ENCODE data around the gene TBCK.
"Not testable (repeated sequence)": the region's sequence is repeated elsewhere in the genome, so short reads cannot be mapped to it uniquely, and the experiment has no call there.

Gene TBCK

DNA sequence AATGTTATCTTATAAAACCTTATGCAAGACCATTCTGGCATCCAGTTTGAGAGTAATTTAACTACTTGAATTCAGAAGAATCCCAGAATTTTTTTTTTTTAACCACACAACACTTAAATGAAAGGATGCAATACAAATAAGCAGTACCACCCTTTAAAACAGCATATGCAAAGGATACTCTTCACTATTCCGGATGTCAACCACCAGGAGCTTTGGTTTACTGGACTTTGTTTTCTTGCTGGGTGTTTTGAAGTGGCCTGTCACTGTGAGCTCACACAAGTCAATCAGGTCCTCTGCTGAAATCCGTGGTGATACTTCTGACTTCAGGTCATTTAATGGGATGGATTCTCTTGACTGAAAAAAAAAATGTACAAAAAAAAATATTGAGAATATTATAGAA is 200.0 kb downstream of the TBCK start:
- no peak for DNase-seq (ENCODE audit: low read depth in 3 of 3)

DNA sequence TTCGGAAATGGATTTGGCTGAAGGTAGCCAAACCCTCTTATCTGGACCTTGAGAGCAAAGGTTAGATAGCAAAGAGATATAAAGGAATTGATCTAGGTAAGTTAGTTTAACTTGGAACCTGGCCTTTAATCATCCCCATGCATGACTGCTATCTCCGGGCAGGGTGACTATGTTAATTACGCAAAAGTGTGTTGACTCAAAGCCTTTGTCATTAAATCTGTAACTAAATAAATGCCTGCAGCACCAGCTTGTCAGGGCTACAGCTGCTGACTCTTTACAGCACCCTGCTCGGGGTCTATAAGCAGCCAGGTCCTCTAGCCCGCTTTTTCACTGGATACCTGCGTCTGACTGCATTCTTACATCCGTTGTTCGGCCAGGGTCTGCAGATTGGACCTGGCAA is 201.7 kb downstream of the TBCK start:
- no peak for DNase-seq (ENCODE audit: low read depth in 3 of 3)

DNA sequence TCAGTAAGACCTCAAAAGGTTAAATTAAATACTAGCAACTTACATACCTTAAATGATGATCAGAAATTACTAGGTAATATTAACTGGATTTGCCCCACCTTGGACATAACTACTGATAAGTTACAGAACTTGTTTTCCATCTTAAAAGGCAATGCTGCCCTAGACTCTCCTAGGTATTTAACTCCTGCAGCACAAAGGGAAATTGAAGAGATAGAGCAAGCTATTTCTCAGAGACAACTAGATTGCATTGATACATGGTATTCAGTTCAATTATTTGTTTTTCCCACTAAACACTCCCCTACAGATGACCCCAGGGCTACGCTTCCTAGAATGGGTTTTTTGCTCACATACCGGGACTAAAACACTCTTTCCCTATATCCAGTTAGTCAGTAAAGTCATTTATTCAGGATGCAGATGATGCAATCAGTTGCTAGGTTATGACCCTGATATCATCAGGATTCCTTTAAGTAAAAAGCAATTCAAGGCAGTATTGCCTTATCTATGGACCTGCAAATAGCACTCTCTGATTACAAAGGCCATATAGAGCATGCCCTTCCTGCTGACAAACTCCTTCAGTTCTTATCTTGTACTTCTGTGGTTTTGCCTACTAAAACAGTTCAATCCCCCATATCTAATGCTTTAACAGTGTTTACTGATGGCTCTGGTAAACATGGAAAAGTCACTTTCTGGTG is 204.1 kb downstream of the TBCK start:
- not testable (repeated sequence) for DNase-seq (ENCODE audit: low read depth in 3 of 3)

DNA sequence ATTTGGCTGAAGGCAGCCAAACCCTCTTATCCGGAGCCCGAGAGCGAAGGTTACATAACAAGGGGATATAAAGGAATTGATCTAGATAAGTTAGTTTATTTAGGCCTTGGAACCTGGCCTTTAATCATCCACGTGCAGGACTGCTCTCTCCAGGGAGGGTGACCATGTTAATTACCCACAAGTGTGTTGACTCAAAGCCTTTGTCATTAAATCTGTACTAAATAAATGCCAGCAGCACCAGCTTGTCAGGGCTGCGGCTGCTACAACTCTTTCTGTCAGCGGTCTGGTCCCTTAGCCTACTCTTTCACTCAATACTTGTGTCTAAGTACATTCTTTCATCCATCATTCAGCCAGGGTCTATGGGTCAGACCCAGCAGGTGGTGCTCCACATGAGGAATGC is 206.1 kb downstream of the TBCK start:
- no peak for DNase-seq (ENCODE audit: low read depth in 3 of 3)

DNA sequence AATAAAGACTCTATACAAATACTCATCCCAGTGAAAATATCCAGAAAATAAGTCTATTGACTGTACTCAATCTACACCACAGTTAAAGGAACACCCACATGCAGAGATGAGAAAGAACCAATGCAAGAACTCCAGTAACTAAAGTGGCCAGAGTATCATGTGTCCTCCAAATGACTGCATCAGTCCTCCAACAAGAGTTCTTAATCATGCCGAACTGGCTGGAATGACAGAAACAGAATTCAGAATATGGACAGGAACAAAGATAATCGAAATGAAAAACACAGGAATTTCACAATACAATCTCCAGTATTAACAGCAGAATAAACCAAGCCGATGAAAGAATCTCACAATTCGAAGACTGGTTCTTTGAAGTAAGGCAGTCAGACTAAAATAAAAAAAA is 210.3 kb downstream of the TBCK start:
- no peak for DNase-seq (ENCODE audit: low read depth in 3 of 3)

DNA sequence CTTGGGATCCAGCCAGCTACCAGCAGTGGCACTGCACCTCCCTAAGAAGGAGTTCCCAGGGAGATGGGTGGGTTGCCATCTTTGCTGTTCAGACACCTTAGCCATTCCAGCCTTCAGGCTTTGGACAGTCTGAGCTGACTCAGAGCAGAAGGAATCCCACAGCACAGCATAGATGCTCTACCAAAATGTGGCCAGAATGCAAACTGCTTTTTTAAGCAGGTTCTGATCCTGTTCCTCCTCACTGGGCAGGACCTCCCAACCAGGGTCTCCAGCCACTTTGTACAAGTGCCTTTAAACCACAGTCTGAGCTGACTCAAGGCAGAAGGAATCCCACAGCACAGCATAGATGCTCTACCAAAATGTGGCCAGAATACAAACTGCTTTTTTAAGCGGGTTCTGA is 211.7 kb downstream of the TBCK start:
- no peak for DNase-seq (ENCODE audit: low read depth in 3 of 3)

DNA sequence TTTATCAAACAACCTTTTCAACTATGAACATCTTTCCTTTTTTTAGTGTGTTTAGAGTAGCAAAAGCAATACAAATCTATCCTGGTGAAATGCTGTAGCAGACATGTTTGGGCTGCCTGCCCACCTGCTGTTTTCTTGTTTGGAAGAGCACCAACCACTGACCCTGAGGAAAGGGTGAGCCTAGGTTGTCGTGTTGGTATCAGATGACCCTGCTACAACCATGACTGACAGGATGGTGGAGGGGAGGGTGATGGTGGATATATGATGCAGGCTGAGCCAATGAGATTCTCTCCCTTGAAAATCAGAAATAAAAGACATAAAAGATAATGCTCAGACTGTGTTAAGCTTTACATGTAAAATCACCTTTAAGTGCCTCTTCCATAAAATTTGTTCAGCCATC is 219.6 kb downstream of the TBCK start:
- no peak for DNase-seq (ENCODE audit: low read depth in 3 of 3)

DNA sequence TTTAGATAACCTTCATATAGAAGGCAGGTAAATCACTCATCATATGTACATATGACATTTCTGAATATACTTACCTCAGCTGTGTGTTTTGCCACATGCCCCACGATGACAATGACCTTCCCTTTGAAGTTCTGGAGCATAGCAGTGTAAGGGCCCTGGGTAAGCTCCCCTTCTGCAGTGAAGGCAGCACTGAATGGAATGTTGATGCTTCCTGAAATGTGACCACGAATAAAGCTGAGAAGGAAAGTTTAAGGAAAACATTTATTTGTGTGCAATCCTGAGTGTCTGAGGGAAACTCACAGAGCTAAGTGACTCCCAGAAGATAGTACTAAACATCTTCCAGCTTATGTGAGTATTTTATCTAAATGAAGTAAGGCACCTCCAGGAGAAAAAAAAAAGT is 220.6 kb downstream of the TBCK start:
- DNase-seq (ENCODE audit: low read depth in 3 of 3): no peak

DNA sequence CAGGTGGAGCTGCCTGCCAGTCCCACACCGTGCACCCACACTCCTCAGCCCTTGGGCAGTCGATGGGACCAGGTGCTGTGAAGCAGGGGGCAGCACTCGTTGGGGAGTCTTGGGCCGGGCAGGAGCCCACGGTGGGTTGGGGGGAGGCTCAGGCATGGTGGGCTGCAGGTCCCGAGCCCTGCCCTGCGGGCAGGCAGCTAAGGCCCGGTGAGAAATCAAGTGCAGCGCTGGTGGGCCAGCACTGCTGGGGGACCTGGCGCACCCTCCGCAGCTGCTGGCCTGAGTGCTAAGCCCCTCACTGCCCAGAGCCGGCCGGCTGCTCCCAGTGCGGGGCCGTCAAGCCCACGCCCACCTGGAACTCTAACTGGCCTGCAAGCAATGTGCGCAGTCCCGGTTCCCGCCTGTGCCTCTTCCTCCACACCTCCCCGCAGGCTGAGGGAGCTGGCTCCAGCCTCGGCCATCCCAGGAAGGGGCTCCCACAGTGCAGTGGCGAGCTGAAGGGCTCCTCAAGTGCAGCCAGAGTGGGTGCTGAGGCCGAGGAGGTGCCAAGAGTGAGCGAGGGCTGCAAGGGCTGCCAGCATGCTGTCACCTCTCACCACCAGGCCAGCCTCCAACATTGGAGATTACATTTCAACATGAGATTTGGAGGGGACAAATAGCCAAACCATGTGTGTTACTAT is 223.5 kb downstream of the TBCK start:
- no peak for DNase-seq (ENCODE audit: low read depth in 3 of 3)

DNA sequence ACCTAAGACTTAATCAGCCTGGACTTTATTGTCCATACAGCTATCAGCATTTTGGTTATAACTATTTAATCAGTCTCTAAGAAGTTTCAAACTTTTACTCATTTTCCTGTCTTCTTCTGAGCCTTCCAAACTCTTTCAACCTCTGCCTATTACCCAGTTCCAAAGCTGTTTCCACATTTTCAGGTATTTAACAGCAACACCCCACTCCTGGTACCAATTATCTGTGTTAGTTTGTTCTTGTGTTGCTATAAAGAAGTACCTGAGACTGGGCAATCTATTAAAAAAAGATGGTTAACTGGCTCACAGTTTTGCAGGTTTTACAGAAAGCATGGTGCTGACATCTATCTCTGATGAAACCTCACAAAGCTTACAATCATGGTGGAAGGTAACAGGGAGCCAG is 225.2 kb downstream of the TBCK start:
- DNase-seq (ENCODE audit: low read depth in 3 of 3): no peak

DNA sequence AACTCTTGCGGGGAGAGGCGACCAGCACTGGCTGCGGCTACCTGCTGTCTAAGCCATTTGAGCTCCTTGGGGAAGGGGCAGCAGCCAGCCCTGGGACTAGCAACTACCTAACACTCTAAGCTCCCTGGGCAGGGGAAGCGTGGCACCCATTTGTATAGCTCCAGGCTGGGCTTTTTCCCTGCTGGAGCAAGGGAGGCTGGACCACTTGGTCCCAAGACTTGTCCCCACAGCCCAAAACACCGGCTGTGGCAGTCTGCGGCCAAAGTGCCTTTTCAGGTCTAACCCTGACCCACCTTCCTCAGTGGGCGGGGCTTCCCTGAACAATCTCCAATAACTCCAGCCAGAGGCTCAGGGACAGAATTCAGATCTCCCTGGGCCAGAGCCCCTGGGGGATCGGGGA is 232.9 kb downstream of the TBCK start:
- no peak for DNase-seq (ENCODE audit: low read depth in 3 of 3)

DNA sequence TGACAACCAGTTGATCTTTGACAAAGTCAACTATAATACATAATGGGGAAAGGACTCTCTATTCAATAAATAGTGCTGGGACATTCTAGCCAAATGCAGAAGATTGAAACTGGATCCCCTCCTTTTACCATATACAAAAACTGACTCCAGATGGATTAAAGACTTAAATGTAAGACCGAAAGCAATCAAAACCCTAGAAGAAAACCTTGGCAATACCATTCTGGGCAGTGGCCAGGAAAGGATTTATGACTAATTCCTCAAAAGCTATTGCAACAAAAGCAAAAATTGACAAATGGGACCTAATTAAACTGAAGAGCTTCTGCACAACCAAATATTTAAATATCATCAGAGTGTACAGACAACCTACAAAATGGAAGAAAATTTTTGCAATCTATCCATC is 235.6 kb downstream of the TBCK start:
- DNase-seq (ENCODE audit: low read depth in 3 of 3): no peak

DNA sequence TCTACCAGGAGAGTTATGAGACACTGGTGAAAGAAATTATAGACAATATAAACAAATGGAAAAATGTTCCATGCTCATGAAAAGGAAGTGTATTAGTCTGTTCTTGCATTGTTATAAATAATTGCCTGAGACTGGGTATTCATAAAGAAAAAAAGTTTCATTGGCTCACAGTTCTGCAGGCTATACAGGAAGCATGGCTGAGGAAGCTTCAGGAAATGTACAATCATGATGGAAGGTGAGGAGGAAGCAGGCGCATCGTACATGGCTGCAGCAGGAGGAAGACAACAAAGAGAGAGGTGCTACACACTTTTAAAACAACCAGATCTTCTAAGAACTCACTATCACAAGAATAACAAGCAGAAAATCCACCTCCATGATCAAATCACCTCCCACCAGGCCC is 236.4 kb downstream of the TBCK start:
- DNase-seq (ENCODE audit: low read depth in 3 of 3): no peak

DNA sequence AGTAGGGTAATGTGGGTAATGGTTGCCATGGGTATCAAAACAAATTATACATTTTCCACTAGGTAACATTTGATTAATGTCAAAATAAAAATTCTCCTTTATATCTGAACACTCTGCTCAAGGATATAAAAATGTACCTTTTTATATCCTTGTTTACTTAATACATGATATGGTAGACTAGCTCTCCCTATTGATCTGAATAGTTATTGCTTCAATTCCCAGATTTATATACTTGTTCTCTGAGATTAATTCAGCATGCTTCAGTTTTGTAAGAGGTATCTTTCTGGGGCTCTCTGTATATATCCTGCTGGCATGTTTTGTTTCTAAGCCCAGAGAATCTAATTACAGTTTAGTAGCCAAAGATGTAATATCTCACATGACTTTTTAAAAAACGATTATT is 251.0 kb downstream of the TBCK start:
- no peak for DNase-seq (ENCODE audit: low read depth in 3 of 3)

DNA sequence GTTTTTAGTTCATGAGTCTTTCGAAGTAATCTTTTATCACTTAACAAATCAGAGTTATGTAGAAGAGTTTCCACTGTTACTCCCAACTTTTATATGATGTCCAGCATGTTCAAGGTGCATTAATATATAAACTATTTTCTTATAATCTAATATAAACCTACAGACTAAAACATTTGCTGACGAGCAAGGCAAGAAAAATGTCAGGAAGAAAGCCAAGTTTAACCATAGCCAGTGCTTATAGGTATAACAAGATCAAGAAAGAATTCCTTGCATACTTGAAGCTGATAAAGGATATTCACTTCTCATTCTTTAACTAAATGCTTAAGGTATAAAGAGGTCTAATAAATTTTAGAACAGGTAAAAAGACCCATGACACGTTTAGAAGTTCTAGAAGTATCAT is 253.0 kb downstream of the TBCK start:
- no peak for DNase-seq (ENCODE audit: low read depth in 3 of 3)

DNA sequence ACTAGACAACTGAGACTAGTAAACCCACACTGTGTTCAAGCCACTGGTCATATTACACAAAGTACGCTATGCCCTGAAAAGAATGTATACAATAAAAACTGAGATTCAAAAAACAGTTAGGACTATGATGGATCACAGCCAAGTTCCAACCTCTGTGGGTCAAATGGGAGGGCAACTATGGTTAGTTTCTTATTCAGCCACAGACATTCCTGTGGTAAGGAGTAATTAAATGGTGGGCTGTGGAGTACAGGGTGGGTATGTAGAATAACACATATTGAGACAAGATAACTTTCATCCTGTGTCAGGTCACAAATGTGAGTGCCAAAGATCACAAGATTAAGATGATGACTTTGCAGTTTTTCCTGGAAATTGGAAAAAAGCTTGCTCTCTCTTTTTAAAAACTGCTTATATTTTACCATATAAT is 253.5 kb downstream of the TBCK start:
- no peak for DNase-seq (ENCODE audit: low read depth in 3 of 3)

DNA sequence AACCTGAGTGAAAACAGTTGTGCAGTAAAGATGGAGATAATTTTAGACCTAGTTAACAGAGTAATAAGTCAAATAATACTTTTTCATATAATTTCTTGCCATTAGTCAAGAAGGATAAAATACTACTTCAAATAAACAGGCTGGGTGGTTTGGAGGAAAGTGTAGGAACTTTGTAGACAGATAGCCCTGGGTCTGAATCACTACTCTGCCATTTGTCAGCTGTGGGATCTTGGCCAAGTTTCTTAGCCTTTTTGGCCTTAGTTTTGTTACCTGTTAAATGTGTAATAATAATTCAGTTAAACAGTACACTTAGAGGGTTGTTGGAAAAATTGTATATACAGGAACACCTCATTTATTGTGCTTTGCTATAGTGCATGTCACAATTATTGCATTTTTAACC is 257.1 kb downstream of the TBCK start:
- no peak for DNase-seq (ENCODE audit: low read depth in 3 of 3)

DNA sequence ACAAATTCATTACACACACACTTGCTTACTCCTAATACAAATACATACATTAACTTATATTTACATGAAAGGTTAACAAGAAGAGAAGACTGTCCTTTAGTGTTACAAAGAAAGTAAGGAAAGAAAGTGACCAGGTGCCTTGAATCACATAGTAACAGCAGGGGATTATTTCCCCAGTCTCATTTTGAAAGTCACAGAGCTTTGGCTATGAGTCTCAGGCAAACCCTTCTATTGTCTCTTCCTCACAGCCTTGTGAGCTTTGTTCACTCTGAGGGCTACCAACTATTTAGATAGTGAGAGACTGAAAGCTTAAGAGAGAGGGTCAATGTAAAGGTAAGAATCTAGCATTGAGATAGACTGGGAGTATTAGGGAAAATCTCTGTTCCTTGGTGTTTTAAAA is 259.1 kb downstream of the TBCK start:
- no peak for DNase-seq (ENCODE audit: low read depth in 3 of 3)

DNA sequence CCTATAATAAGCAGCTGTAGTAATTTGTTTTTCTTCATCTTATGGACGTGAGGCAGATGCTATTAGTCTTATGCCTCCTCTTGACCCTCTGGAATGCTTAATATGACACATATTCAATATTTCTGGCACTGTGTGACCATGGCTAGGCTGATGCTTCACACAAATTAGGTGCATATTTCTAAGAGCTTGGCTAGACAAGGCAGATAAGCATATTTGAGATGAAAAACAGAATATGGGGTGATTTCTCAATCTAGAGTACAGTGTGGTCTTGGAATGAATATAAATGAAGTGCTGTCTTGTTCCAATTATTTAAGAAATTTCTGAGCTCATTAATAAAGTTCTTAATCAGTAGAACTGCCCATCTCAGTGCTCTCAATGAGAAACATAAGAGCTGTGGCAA is 264.5 kb downstream of the TBCK start:
- DNase-seq (ENCODE audit: low read depth in 3 of 3): no peak

DNA sequence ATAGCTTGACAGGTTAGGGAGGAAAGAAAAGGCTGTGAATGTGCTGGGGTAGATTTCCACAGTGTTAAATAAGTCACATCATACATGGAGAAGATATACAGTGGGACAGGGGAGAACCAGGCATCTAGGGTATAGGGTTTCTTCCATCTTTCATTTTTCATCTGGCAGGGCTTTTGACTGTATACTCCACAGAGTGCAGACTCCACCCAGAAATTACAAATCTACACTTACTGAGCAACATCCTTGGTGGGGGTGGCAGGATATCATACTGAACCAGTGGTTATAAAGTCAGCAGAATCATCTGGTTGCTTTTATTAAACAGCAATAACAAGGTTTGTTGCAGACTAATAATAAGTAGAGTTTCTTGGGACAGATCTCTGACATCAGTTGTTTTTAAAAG is 266.5 kb downstream of the TBCK start:
- no peak for DNase-seq (ENCODE audit: low read depth in 3 of 3)

DNA sequence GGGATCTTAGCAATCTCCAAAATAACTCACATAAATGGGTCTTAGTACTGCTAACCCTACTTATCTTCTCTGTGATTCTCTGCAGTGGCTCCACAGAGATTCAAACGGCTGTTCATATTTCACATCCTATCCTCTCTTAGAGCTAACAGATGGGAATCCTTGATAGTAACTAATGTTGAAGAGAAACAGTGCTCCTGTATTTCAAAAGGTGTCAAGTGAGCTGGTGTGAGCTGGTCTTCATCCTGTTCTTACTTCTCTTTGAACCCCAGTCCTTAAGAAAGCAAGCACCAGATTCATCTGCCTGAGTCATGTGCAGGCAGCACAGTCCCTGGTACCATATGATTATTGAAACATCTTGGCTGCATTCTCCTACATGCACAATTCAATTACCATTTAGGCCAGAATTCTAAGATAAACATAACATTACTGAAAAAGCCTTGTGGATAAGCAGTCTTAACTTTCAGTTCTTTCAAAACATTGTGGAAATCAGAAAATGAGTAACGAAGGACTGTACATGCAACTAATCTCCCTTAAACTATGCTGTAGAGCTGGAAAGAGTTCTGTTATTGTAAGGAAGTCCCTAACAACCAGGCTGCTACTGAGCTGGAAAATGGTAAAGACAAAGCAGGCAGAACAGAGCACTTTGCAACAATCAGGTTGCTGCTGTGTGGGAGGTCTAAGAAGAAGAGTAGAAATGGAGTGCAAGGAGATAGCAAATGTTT is 267.6 kb downstream of the TBCK start:
- no peak for DNase-seq (ENCODE audit: low read depth in 3 of 3)

DNA sequence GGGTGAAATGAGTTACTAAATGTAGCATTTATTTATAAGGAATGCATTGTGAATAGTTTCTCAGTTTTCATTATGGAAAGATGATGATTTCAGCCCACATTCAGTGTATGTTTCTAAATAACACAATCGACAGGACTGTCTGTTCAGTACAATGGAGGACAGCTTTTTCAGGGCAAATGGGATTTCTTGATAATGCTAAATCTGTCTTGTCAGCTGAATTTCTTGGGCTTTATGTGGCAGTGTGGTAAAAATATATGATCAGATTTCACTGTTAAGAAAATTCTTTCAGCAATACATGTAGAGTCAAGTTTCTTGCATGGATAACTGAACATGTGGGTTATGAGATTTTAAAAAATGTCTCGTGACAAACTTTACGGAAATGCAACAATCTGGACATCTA is 269.9 kb downstream of the TBCK start:
- DNase-seq (ENCODE audit: low read depth in 3 of 3): no peak

DNA sequence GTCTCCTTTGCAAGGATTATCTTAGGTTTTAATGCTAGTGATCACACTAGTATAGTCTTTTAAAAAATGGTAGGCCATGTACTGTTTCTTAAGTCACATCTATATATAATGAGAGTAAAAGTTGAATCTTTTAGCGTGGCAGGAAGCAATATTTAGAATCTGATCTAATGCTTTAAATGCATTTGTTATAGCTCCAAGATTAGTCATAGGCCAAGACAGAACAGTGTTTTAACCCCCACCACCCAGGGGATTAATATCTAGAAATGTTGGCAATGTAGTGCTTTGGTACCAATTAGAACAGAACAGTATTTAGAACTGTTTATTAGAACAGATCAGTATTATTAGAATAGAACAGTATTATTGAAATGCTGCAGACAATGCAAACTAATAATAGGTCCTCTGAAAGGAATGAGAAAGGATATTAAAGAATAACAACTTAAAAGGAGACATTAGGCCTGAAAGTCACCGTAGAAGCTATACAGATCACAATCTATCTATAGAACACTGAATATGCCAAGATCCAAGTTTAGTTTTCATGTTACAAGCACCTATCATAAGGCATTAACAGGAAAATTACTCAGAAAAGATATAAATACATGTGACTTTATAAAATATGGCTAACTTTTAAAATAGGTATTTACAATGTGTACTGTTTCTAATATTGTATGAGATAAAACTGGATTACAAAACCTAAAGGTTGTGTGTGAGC is 274.6 kb downstream of the TBCK start:
- DNase-seq (ENCODE audit: low read depth in 3 of 3): no peak
